Activated T-cell treated with anti-CD3 and anti-CD28 coated beads, Interleukin-2, amount 50 U/mL, for 4 hours (primary cell): Measurements from ENCODE around the gene BTBD6. TPM values are rescaled to one million over a fixed set of nuclear protein-coding genes. Genes with fewer than 3 reads are reported as not detected.
"Not testable (repeated sequence)": the region's sequence is repeated elsewhere in the genome, so short reads cannot be mapped to it uniquely, and the experiment has no call there.

Source experiments
- ATAC-seq, 2 donors: fragments of 200-7000 bp; cut with Tn5 transposase; one replicate each; pipeline ENCODE4 v1.10.0; 2021
- DNase-seq: peaks from one replicate; pipeline ENCODE4 v3.0.0-alpha.2; 2020
- H3K27me3 Mint-ChIP-seq: one replicate; pipeline ENCODE4 v1.8.0; 2021; ENCODE audit warnings: low read depth, mixed read lengths
- H3K36me3 Mint-ChIP-seq: one replicate; pipeline ENCODE4 v1.8.0; 2022; ENCODE audit warnings: mixed read lengths; ENCODE audit not compliant: insufficient read depth
- H3K4me1 Mint-ChIP-seq: one replicate; pipeline ENCODE4 v1.8.0; 2021; ENCODE audit warnings: low read depth, mixed read lengths
- H3K4me3 Mint-ChIP-seq: one replicate; pipeline ENCODE4 v1.8.0; 2021; ENCODE audit warnings: mild to moderate bottlenecking, moderate library complexity, mixed read lengths
- H3K9me3 Mint-ChIP-seq: one replicate; pipeline ENCODE4 v1.8.0; 2021; ENCODE audit warnings: mixed read lengths
- total RNA-seq, 3 donors: library from RNA; stranded (reverse); gene quantifications; one replicate each; pipeline ENCODE4 v1.2.1, GENCODE V29; 2021

The BTBD6 gene
- total RNA-seq, 3 donors from 2014 or later: 29.4 to 33.9 (median 33.0) TPM

DNA sequence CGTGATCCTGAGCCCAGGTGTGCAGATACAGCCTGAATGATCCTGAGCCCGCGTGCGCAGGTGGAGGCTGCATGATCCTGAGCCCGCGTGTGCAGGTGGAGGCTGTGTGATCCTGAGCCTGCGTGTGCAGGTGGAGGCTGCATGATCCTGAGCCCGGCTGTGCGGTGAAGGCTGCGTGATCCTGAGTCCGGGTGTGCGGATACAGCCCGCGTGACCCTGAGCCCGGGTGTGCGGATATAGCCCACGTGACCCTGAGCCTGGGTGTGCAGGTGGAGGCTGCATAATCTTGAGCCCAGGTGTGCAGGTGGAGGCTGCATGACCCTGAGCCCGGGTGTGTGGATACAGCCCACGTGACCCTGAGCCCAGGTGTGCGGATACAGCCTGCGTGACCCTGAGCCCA, 32.2 kb downstream of the BTBD6 start:
- ATAC-seq: no peak
- H3K9me3 Mint-ChIP-seq: no peaks in the 10 kb centered on the region
- no peaks in the 10 kb centered on the region for H3K27me3 Mint-ChIP-seq
- H3K4me1 Mint-ChIP-seq: peaks cover 17% of the 10 kb centered on the region
- DNase-seq: no peak
- no peak overlapping the region for H3K4me3 Mint-ChIP-seq
- H3K36me3 Mint-ChIP-seq: peaks cover 3% of the 10 kb centered on the region

DNA sequence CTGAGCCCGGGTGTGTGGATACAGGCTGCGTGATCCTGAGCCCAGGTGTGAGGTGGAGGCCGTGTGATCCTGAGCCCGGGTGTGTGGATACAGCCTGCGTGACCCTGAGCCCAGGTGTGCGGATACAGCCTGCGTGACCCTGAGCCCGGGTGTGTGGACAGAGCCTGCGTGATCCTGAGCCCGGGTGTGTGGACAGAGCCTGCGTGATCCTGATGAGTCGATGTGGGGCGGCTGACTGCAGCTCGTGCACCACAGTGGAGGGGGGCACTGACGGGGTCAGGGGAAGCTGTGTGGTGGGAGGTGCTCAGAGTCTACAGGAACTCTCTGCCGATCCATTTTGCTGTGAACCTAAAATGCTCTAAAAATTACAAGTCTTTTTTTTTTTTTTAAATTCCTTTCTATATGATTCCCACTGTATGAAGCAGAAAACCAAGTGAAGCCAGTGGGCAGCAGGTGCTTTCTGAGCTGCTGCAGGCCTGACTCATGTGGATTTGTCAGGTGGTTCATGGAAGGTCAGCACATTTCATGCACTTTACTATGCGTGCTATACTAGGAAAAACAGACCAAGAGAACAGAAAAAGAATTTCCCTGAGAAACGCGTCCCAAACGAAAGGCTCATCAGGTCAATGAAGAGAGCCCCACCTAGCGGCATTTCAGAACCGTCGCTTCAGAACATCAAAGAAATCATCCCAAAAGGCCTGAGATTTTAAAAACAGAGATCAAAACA, 33.2 kb downstream of the BTBD6 start:
- Mint-ChIP-seq H3K27me3 (no peaks in the 10 kb centered on the region), H3K4me3 (no peak overlapping the region), H3K36me3 (peaks cover 3% of the 10 kb centered on the region), H3K4me1 (peaks cover 17% of the 10 kb centered on the region), H3K9me3 (no peaks in the 10 kb centered on the region)
- ATAC-seq (peak in 1 of 2 donors; percentile 23), DNase-seq (no peak)

DNA sequence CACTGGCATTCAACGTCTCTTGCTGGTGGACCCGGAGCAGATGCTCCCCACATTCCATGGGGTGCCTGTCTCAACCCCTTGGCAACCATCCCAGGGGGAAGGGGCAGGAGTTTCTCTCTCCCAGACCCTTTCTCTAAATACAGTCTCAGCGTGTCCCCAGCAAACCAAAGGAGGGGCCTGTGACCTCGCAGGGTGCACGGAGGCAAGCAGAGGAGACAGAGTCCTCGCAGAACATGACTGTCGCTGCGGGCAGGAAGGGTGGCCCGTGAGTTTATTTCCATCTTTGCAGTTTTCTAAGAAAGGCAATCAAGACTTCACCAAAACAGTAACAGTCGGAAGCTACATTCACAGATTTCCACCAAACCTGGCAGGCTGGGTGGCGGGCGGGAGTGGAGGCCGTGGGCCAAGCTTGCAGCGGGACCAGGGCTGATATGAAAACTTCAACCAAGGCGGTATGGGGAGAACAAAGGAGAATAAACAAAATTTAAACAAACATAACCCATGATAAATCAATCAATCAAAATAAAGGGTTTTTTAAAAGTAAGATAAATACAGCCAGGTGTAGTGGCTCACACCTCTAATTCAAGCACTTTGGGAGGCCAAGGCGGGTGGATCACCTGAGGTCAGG, 33.9 kb downstream of the BTBD6 start:
- H3K4me3 Mint-ChIP-seq: no peak overlapping the region
- ATAC-seq: no peak
- no peaks in the 10 kb centered on the region for H3K9me3 Mint-ChIP-seq
- peaks cover 17% of the 10 kb centered on the region for H3K4me1 Mint-ChIP-seq
- H3K27me3 Mint-ChIP-seq: no peaks in the 10 kb centered on the region
- no peak for DNase-seq
- peaks cover 3% of the 10 kb centered on the region for H3K36me3 Mint-ChIP-seq

DNA sequence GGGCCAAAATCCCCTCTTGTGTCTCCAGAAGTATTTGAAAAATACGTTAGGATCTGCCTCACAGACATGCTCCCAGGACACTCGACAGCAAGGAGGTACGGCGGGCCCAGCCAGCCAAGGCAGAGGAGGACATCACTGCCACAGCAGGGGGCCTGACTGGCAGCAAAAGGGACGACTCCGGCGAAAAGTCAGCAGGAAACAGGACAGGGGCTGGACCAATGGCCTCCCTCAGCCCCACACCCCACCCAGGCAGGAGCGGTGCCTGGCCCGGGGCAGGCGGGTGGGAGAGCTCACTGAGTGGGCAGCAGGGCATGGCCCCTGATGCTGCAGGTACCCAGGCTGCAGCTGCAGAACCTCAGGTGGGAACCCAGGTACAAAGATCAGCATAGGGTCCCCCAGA, 34.7 kb downstream of the BTBD6 start:
- H3K4me1 Mint-ChIP-seq: peaks cover 17% of the 10 kb centered on the region
- DNase-seq (no peak), ATAC-seq (no peak)
- no peaks in the 10 kb centered on the region for H3K27me3 Mint-ChIP-seq
- peaks cover 3% of the 10 kb centered on the region for H3K36me3 Mint-ChIP-seq
- no peaks in the 10 kb centered on the region for H3K9me3 Mint-ChIP-seq
- no peak overlapping the region for H3K4me3 Mint-ChIP-seq

DNA sequence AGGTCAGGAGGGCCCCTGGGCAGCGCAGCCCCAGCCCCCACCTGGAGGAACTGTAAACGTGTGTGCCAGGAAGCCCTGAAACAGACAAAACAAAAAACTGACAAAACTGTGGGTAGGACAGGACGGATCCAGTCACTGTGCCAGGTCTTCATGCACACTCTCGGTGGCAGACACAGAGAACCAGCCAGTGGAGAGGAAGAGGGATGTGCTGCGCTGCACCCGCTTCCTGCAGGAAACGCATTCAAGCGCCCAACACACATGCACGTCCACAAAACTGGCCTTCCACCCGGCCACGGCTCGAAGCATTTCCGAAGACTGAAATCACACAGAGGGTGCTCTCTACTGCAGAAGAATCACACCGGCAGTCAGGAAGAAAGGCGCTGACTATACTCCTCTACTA, 35.6 kb downstream of the BTBD6 start:
- DNase-seq: no peak
- peaks cover 17% of the 10 kb centered on the region for H3K4me1 Mint-ChIP-seq
- no peaks in the 10 kb centered on the region for H3K27me3 Mint-ChIP-seq
- ATAC-seq: no peak
- no peak overlapping the region for H3K4me3 Mint-ChIP-seq
- no peaks in the 10 kb centered on the region for H3K9me3 Mint-ChIP-seq
- H3K36me3 Mint-ChIP-seq: peaks cover 3% of the 10 kb centered on the region

DNA sequence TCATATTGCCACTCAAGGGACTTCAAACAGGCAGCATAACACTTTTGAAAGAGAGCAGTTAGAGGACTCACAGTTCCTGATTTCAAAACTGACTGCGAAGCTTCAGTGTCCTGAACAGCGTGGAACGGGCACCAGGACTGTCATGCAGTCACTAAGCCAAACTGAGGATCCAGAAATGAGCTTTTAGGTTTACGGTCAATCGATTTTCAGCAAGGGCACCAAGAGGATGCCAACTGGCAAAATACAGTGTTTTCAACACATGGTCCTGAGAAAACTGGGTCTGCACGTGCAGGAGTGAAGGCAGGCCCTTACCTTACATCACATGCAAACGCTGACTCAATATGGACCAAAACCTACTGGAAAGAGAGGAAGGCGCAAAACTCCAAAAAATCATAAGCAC, 36.8 kb downstream of the BTBD6 start:
- DNase-seq (no peak), ATAC-seq (no peak)
- Mint-ChIP-seq H3K9me3 (no peaks in the 10 kb centered on the region), H3K27me3 (no peaks in the 10 kb centered on the region), H3K36me3 (peaks cover 3% of the 10 kb centered on the region), H3K4me3 (no peak overlapping the region), H3K4me1 (peaks cover 17% of the 10 kb centered on the region)

DNA sequence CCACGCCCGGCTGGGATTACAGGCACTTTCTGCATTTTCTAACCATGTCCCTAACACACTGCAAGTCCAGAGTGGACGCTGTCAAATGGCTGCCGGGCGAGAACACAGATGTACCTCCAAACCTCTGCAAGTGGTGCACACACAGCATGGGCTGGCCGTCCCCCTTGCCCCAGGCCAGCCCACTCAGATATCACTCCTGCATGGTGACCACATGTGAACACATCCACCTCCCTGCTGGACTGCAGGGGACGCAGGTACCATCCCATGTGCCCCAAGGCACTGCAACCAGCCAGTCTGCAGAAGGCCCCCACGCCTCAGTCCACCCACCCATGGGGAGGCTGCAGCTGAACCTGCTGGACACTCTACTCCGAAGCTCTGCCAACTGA, 38.4 kb downstream of the BTBD6 start:
- Mint-ChIP-seq H3K4me1 (peaks cover 24% of the 10 kb centered on the region), H3K36me3 (peaks cover 3% of the 10 kb centered on the region), H3K4me3 (no peak overlapping the region), H3K27me3 (no peaks in the 10 kb centered on the region), H3K9me3 (no peaks in the 10 kb centered on the region)
- ATAC-seq: no peak
- no peak for DNase-seq

DNA sequence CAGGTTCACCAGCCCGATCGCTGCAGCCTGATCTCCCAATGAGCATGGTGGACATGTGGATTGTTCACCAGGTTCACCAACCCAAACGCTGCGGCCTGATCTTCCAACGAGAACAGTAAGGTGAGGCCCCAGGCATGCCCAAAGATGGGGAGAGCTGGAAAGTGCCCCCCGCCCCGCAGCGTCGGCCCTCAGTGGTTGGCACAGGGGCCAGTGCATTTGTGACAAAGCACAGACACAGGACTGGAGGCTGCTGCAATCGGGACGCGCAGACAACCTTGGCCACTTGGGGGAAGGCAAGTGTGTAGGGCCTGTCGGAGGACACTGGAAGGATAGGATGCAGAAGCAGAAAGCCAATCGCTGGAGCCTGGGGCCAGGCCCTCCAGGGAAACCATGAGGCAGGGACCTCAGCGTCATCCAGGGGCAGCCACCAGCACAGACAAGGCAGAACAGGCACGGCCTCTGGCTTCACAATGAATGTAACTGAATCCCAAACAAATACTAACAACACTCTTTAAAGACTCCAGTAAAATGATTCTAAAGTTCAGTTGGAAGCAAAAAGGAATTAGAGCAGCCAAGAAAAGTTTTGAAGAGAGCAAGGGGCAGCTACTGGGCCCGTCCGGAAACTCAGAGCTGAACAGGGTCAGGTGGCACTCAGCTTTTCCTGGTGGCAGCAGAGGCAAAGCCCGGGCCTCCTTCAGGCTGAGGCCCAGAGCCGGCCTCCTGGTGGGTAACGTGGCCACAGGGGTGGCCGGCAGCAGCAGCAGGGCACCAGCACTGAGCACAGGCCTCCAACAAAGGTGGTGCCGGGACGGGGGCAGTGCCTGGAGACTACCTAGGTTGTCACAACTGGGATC, 39.1 kb downstream of the BTBD6 start:
- H3K4me3 Mint-ChIP-seq: no peak overlapping the region
- H3K9me3 Mint-ChIP-seq: no peaks in the 10 kb centered on the region

DNA sequence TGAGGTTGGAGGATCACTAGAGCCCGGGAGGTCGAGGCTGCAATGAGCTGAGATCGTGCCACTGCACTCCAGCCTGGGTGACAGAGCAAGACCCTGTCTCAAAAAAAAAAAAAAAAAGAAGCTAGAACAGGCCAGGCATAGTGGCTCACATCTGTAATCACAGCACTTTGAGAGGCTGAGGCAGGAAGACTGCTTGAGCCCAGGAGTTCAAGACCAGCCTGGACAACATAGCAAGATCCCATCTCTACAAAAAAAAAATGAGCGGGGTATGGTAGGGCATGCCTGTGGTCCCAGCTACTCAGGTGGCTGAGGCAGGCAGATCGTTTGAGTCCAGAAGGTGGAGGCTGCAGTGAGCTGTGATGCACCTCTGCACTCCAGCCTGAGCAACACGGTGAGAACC, 40.6 kb downstream of the BTBD6 start:
- not testable (repeated sequence) for ATAC-seq, H3K4me3 Mint-ChIP-seq, H3K9me3 Mint-ChIP-seq, H3K27me3 Mint-ChIP-seq, DNase-seq, H3K36me3 Mint-ChIP-seq
- peaks cover 31% of the 10 kb centered on the region for H3K4me1 Mint-ChIP-seq

More for the DNA sequence above, 39.1 kb downstream of the BTBD6 start:
- Mint-ChIP-seq H3K36me3 (peaks cover 3% of the 10 kb centered on the region), H3K4me1 (peaks cover 23% of the 10 kb centered on the region), H3K27me3 (no peaks in the 10 kb centered on the region)
- ATAC-seq: no peak
- DNase-seq: no peak

DNA sequence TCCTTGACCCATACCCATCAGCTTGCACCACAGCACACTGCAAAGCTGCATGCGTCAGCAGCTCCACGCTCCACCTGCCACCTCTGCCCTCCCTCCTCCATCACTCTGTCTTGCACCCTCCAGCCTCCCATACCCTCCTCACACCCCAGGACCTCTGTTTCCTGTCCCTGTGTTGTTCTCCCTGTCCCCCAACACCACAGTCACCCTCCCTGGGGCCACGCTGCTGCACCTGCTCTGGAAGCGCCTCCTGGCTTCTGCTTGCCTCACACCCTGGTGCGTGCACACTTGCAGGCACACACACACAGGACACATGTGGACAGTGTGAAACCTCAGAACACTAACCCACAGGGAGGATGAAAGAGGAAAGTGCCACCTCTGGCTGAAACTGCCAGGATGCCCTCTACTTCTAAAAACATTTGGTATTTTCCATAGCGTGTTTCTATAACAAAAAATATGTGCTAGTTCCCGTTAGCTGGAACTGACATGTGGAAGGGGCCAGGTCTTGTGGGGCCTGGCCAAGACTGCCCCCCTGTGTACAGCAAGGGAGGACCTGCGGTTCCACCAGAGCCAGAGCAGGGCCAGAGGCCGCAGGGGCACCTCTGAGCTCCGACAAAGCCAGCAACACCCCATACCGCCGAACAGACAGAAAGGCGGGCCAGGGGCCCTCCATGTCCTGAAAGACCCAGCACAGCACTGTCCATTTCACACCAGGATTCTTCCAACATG, 42.5 kb downstream of the BTBD6 start:
- H3K4me1 Mint-ChIP-seq: peaks cover 35% of the 10 kb centered on the region
- ATAC-seq: no peak
- H3K4me3 Mint-ChIP-seq: no peak overlapping the region
- H3K27me3 Mint-ChIP-seq: no peaks in the 10 kb centered on the region
- DNase-seq: no peak
- peaks cover 2% of the 10 kb centered on the region for H3K36me3 Mint-ChIP-seq
- no peaks in the 10 kb centered on the region for H3K9me3 Mint-ChIP-seq

DNA sequence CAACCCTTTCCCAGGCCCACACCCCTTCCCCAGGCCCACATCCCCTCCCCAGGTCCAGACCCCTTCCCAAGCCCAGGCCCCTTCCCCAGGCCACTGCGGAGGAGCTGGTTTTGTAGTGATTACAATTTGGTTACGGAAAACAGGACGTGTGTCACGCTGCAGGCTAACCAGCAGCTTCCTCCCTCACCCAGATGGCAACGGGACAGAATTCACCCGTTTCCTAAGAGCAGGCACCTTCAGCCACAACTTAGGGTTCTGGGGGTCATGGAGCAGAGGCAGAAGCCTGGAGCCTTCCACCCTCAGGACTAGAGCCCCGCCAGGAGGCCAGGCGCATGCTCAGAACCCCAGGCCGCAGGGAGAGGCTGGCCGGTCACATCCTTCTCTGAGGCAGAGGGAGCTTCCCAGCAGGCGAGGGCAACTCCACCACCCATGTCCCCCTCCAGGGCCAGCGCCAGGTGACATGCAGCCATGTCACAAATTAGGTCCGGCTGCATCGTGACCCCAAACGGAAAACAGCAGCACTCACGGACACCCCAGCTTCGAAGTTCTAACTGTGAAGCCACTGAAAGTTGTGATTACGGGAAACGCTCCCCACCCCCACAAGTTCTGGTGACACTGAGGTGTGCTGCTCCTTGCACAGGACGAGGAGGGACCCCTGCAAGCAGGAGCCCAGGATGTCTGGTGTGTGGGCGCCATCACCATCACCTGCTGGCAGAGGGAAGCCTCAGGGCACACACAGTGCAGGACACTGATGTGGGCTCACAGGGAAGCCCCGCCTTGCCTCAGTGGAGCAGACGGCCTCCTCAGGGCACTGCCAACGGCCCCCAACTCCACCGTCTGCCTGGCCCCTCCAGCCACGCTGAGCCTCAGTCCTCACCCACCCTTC, 44.7 kb downstream of the BTBD6 start:
- Mint-ChIP-seq H3K4me1 (peaks cover 37% of the 10 kb centered on the region), H3K27me3 (no peaks in the 10 kb centered on the region), H3K9me3 (no peaks in the 10 kb centered on the region), H3K4me3 (peak overlapping the region; percentile 50), H3K36me3 (peaks cover 2% of the 10 kb centered on the region)
- peak; percentile 25 to 49 for ATAC-seq
- DNase-seq: no peak

DNA sequence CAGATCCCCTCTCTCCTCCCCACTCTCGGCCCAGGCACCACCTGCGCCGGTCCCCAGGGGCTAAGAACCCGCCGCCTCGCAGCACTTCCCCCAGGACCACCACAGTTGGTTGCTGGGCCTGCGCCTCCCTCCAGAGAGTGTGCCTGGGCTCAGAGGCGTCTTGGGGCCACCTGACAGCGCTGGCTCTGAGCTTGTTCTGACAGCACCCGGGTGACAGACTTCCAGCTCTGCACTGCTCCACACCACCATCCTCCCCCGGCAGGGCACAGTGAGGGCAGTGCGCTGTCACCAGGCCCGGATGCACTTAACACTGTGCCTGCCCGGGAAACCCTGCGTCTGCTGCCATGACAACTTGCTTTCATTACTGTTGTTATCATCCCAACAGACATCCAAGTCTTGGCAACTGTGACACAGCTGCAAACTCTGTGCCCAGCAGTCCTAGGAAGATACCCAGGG, 45.8 kb downstream of the BTBD6 start:
- peak overlapping the region; percentile 50 for H3K4me3 Mint-ChIP-seq
- peaks cover 2% of the 10 kb centered on the region for H3K36me3 Mint-ChIP-seq
- peaks cover 42% of the 10 kb centered on the region for H3K4me1 Mint-ChIP-seq
- peak; percentile 38 for DNase-seq
- no peaks in the 10 kb centered on the region for H3K27me3 Mint-ChIP-seq
- no peaks in the 10 kb centered on the region for H3K9me3 Mint-ChIP-seq
- ATAC-seq: peak; percentile 89 to 91

DNA sequence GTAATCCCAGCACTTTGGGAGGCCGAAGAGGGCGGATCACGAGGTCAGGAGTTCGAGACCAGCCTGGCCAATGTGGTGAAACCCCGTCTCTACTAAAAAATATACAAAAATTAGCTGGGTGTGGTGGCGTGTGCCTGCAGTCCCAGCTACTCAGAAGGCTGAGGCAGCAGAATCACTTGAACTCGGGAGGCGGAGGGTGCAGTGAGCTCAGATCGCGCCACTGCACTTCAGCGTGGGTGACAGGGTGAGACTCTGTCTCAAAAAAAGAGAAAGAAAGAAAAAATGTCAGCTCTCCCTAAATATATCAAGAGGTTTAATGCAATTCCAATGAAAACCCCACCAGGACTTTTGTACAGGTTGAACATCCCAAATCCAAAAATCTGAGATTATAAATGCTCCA, 49.0 kb downstream of the BTBD6 start:
- not testable (repeated sequence) for H3K9me3 Mint-ChIP-seq, DNase-seq, H3K4me3 Mint-ChIP-seq, ATAC-seq, H3K27me3 Mint-ChIP-seq, H3K36me3 Mint-ChIP-seq
- H3K4me1 Mint-ChIP-seq: peaks cover 41% of the 10 kb centered on the region
